HFFc6 (cell line): ENCODE measurements around the gene CACNA1H. TPM values are rescaled to one million over a fixed set of nuclear protein-coding genes. Genes with fewer than 3 reads are reported as not detected.

Experiments used
- DNase-seq: peaks from one replicate; pipeline ENCODE4 v3.0.0-alpha.2; 2018
- H3K27ac Mint-ChIP-seq: 2 replicates; pipeline ENCODE4 v1.8.0; 2020; ENCODE audit warnings: mild to moderate bottlenecking, mixed read lengths
- H3K27me3 Mint-ChIP-seq: 2 replicates; pipeline ENCODE4 v1.8.0; 2021; ENCODE audit warnings: mild to moderate bottlenecking, moderate library complexity, mixed read lengths; ENCODE audit not compliant: insufficient read depth
- H3K36me3 Mint-ChIP-seq: 2 replicates; pipeline ENCODE4 v1.8.0; 2021; ENCODE audit warnings: low read depth, mixed read lengths
- H3K4me1 Mint-ChIP-seq: 2 replicates; pipeline ENCODE4 v1.8.0; 2020; ENCODE audit warnings: low read depth, mixed read lengths
- H3K4me3 Mint-ChIP-seq: 2 replicates; pipeline ENCODE4 v1.8.0; 2020; ENCODE audit warnings: mild to moderate bottlenecking, moderate library complexity, mixed read lengths
- H3K9me3 Mint-ChIP-seq: 2 replicates; pipeline ENCODE4 v1.8.0; 2020; ENCODE audit warnings: mild to moderate bottlenecking, mixed read lengths
- total RNA-seq, 6 experiments: library from RNA; stranded (reverse); fragmentation: NEBNext Ultra II Directional; extraction: Animal tissue kit (Norgen Biotek cat#: 25700); gene quantifications; 2 replicates in 1 of 6; 3 replicates in 5 of 6; pipeline ENCODE4 v1.2.3, GENCODE V29; 2021
- TF ChIP-seq, protein P1 (sequence below): fragments of 200-600 bp; sonication (generic); IDR thresholded peaks from 2 replicates; pipeline ENCODE4 v1.5.0; 2021; ENCODE audit warnings: antibody characterized with exemption, mild to moderate bottlenecking

The CACNA1H gene
- total RNA-seq, 6 experiments from 2014 or later = 0.03 to 0.05 TPM; not detected in 4

DNA sequence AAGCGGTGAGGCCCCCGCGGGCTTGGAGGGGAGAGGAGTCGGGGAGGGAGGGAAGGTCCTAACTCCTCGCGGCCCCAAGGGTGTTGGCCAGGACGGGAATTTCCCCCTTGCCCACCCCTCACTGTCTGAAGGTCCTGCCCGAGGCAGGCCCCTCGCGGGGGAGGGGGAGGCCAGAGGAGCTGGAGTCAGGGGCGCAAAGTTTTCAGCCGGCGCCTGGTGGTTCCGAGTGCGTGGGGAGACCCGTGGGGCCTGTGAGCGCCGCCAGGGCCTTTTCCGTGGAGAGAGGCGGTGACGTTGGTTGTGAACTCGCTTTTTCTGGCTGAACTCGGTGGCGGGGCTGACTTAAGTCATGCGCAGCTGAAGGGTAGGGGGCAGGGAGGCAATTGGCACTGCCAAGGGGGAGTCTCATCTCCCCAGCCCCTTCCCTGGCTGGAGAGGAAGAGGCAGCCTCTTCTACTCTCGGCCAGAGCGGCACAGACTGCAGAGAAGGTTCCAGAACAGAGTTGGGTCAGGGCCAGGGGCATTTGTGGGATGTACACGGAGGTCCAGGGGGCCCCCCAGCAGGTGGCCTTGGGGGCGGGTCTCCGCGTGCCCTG, 1.5 kb downstream of the CACNA1H start:
- TF ChIP-seq, protein P1, sequence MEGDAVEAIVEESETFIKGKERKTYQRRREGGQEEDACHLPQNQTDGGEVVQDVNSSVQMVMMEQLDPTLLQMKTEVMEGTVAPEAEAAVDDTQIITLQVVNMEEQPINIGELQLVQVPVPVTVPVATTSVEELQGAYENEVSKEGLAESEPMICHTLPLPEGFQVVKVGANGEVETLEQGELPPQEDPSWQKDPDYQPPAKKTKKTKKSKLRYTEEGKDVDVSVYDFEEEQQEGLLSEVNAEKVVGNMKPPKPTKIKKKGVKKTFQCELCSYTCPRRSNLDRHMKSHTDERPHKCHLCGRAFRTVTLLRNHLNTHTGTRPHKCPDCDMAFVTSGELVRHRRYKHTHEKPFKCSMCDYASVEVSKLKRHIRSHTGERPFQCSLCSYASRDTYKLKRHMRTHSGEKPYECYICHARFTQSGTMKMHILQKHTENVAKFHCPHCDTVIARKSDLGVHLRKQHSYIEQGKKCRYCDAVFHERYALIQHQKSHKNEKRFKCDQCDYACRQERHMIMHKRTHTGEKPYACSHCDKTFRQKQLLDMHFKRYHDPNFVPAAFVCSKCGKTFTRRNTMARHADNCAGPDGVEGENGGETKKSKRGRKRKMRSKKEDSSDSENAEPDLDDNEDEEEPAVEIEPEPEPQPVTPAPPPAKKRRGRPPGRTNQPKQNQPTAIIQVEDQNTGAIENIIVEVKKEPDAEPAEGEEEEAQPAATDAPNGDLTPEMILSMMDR = no peak
- DNase-seq = no peak
- H3K36me3 Mint-ChIP-seq = no peaks in the 10 kb centered on the region
- no peaks in the 10 kb centered on the region for H3K9me3 Mint-ChIP-seq
- H3K27ac Mint-ChIP-seq = no peak overlapping the region
- no peak overlapping the region for H3K4me3 Mint-ChIP-seq
- H3K27me3 Mint-ChIP-seq = peaks cover 7% of the 10 kb centered on the region
- peaks cover 5% of the 10 kb centered on the region; the same call in 1 of the 2 replicates for H3K4me1 Mint-ChIP-seq

DNA sequence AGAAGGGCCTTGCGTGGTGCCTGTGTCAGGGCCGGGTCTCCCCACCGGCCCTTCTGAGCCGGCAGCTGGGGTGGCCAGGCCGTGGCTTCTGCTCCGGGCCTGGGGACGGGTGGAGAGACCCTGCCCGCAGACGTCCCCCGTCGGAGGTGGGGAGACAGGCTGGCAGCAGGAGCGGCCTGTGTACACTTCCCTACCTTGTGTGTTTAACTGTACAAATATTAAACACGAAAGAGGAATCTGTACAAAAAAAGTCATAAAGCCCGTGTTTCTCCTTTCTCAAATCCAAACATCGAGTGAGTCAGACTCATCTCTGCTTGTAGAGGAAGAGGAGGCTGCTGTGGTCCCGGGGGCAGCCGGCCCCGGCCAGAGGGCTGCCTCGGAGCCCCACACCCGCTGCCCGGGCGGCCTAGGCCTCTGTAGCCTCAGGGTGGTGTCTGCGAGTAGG, 2.0 kb downstream of the CACNA1H start:
- Mint-ChIP-seq H3K27ac (no peak overlapping the region), H3K4me3 (no peak overlapping the region), H3K9me3 (no peaks in the 10 kb centered on the region), H3K27me3 (peaks cover 6% of the 10 kb centered on the region), H3K36me3 (no peaks in the 10 kb centered on the region), H3K4me1 (peaks cover 5% of the 10 kb centered on the region; the same call in 1 of the 2 replicates)
- DNase-seq = no peak
- TF ChIP-seq, protein P1 = no peak

DNA sequence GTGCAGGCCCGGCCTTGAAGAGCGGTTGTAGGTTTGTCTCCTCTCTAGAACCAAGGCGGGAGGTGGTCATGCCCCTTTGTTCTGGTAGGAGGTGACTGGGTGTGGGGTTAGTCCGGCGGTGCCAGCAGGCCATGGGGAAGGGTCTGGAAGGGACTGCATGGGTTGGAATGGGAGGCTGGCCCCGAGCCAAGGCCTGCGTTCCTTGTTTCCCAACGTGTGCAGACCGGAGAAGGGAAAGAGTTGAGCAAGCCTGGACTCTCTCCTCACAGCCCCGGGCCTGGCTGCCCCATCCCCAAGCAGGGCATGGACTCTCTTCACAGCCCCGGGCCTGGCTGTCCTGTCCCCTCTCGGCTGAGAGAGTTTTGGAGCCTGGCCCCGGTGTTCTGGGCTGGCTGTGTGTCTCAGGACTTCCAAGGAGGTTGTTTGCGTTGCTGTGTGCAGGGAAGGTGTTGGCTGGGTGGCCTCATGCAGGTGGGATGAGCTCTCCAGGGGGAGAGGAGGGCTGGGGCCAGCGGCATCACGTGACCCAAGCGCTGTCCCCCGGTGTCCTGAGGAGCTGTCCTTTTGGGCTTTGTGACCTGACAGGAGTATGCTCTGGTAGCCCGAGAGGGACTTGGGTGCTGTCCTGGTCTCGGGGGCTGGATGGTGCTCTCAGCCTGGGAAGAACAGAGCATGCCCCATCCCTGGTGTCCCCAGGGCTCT, 2.6 kb downstream of the CACNA1H start:
- no peak for DNase-seq
- TF ChIP-seq, protein P1 = no peak
- no peaks in the 10 kb centered on the region for H3K36me3 Mint-ChIP-seq
- no peak overlapping the region for H3K27ac Mint-ChIP-seq
- peaks cover 2% of the 10 kb centered on the region for H3K27me3 Mint-ChIP-seq
- peaks cover 4% of the 10 kb centered on the region; the same call in 1 of the 2 replicates for H3K4me1 Mint-ChIP-seq
- H3K9me3 Mint-ChIP-seq = no peaks in the 10 kb centered on the region
- H3K4me3 Mint-ChIP-seq = no peak overlapping the region

DNA sequence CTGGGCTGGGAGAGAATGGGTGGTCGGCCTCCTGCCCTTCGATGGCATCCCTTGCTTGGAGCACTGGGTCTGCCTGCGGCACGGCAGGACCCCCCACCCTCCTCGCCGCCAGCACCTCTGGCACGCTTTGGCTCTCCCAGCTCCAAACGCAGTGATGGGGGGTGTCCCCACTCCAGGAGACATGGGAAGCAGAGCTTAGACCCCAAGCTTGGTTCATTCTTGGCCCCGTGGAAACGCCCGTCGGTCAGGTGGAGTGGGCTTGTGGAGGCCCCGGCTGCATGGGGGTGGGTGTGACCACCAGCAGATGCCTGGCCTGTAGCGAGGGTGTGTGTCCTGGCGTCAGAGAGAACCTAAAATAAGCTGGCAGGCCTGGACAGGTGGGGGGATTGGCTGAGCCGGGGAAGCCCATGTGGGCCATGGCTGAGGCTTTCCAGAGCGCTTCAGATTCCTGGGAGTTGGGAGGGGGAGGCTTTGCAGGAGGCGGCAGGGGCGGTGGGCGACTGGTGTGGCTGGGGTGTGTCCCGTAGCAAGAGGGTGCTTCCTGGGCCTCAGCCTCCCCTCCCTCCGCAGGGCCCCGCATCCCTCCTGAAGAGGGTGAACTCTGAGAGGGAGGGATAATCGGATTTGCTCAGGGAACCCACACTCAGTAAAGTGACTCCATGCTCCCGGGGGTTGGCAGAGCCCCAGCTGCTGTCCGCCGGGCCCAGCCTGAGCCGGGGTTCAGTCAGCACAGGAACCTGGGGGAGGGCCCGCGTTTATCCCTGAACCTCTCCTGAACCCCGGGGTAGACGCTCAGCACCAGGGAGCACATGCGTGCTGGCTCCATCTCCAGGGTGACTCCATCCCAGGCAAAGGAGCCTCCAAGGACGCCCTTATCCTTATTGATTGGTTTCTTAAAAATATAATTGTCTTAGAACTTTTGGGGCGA, 3.4 kb downstream of the CACNA1H start:
- H3K4me1 Mint-ChIP-seq = no peaks in the 10 kb centered on the region

More for the DNA sequence above, 3.4 kb downstream of the CACNA1H start:
- no peak overlapping the region for H3K4me3 Mint-ChIP-seq
- H3K27ac Mint-ChIP-seq = no peak overlapping the region
- H3K9me3 Mint-ChIP-seq = no peaks in the 10 kb centered on the region
- H3K27me3 Mint-ChIP-seq = peaks cover 2% of the 10 kb centered on the region
- DNase-seq = no peak
- TF ChIP-seq, protein P1 = no peak
- no peaks in the 10 kb centered on the region for H3K36me3 Mint-ChIP-seq
